Omental fat pad (tissue), 4 donors: ENCODE data around the gene NCOA7. TPM values are rescaled to one million over a fixed set of nuclear protein-coding genes. Genes with fewer than 3 reads are reported as not detected.
"Not testable (repeated sequence)": the region's sequence is repeated elsewhere in the genome, so short reads cannot be mapped to it uniquely, and the experiment has no call there.

Experiments
- ATAC-seq: fragments of 150-250 bp; one replicate; pipeline ENCODE4 v1.9.1; 2016; ENCODE audit warnings: mild to moderate bottlenecking, moderate library complexity; ENCODE audit not compliant: low FRiP score
- DNase-seq: peaks from one replicate; pipeline ENCODE4 v3.0.0-alpha.2; 2019; ENCODE audit warnings: low spot score
- CTCF ChIP-seq, 3 donors: fragments of 450-650 bp; IDR thresholded peaks; one replicate each; pipeline ENCODE4 v1.5.1; 2016 to 2017; ENCODE audit warnings: antibody characterized with exemption in 3 of 3, mild to moderate bottlenecking in 3 of 3, moderate library complexity in 2 of 3
- total RNA-seq, 4 donors: library from RNA; depleted of rRNA; stranded (reverse); fragments of >200 nt; gene quantifications; one replicate each; pipeline ENCODE4 v1.1.0, GENCODE V29; 2016

The NCOA7 gene
- total RNA-seq, 4 donors from 2014 or later: 35.3 to 137 (median 53.1) TPM

DNA sequence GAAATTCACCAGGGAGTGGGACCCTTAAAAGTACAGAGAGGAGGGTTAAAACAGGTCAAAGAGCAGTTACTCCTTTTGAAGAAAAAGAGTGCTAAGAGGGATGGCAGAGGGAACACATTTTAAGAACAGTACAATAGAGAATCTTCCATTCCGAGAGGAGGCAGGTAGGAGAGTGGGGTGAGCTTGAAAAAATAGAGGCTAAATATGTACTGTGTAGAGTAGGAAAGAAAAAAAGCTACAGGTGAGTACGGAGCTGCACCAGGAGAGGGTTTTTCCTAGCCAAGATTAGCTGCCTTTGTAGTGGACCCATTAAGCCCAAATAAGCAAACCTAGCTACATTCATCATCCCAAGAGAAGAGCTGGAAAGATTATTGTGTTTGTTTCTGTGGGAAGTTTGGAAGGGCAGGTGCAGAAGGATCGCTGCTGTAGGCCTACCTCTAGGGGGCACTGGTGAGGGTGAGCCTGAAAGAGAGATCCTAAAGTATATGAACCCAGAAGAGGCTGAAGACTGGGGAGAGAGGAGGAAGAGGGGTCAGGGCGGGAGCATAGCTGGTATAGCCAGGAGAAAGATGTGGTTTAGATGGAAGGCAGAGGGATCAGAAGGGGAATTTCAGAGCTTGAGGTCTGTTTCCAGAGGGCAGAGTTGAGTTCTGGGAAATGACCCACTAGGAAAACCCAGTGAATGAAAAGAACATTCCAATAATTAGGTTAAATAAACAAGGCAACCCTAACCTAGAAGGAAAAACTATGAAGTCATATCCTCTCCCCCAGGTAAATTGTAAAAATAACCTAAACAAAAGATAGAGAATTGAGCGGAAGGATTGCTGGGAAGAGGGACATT, 115.6 kb downstream of the NCOA7 start:
- no peak for TF ChIP-seq CTCF (IDR thresholded peaks at IDR 0.05)
- ATAC-seq (no peak), DNase-seq (no peak)

DNA sequence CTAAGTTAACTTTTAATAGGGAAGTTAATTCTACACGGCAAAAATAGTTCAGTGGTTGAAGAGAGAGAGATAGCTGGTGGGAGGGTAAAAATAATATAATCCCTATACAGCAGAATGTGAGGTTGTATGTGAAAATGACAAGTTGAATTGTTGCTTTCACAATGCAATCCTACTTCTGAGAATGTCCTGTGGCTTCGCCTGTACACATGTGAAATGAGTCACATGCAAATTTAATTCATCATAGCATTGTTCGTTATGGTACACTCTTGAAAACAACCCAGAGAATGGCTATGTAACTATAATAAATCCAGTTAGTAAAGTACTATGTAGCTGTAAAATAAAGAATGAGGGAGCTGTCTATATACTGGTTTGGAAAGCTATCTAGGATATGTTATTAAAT, 119.8 kb downstream of the NCOA7 start:
- TF ChIP-seq CTCF (IDR thresholded peaks at IDR 0.05): no peak
- DNase-seq: no peak
- no peak for ATAC-seq

DNA sequence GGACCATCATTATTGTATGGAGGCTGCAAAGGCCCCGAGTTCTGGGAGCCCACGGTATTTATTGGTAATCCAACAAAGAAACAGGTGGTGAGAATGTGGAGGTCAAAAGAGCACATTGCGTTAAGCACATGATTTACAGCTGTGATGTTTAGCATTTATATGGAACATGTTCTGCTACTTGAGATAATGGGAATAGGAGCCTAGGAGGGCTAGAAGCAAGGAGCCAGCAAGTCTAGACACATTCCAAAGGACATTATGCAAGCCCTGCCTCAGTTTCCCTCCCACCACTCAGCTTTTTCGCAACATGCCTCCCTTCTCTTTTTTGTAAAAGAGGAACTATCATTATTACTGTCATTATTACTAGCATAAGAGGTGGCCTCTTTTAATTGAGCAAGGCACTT, 120.3 kb downstream of the NCOA7 start:
- DNase-seq, ATAC-seq: not testable (repeated sequence)

- DNase-seq, ATAC-seq: not testable (repeated sequence)
Measured at GRCh38 chr6:125912430-125912829, 121.7 kb downstream of the NCOA7 start.

DNA sequence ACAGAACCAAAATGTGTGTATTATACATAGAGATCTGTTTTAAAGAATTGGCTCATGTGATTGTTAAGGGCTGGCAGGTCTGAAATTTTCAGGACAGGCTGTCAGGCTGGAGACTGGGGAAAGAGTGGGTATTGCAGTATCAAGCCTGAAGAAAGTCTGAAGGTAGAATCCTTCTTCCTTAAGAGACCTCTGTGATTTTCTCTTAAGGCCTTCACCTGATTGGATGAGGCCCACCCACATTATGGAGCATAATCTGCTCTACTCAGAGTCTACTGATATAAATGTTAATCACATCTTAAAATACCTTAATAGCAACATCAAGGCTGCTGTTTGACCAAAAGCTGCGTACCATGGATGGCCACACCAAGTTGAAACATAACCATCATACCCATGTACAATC, 122.4 kb downstream of the NCOA7 start:
- no peak for TF ChIP-seq CTCF (IDR thresholded peaks at IDR 0.05)
- ATAC-seq: no peak
- DNase-seq: no peak

DNA sequence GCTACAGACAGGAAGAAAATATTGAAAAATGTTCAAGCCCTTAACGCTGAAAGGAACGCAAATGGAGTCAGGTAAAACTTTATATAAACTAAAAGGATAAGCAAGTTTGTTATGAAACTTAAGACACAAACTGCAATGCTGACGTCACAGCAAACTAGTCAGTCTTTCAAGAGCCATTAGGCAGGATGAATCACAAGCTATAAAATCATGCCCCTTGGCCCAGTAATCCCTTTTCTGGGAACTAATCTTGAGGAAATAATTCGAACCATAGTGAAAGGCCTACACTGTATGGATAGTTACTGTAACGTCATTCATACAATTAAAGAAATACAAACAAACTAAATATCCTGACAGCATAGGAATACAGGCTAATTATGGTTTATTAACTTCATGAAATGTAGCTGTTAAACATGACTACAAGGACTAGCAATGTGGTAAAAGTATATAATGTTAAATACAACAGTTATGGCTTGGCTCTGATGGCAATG, 123.1 kb downstream of the NCOA7 start:
- ATAC-seq (peak; percentile 68), DNase-seq (no peak)
- TF ChIP-seq CTCF (IDR thresholded peaks at IDR 0.05): no peak

GRCh38 chr6:125918230-125918629, 127.5 kb downstream of the NCOA7 start:
- peak; percentile 38 for ATAC-seq

More at GRCh38 chr6:125918230-125918629, 127.5 kb downstream of the NCOA7 start:
- TF ChIP-seq CTCF (IDR thresholded peaks at IDR 0.05): no peak
- DNase-seq: no peak
